OCI-LY1 (cell line): ENCODE measurements around the gene ATF5.

Experiments
- H2AFZ ChIP-seq: fragments of 200-600 bp; sonication (generic), shearing (Covaris generic); 2 replicates; pipeline ENCODE4 v1.6.0; 2014; ENCODE audit warnings: antibody characterized with exemption, mild to moderate bottlenecking, low read length
- H3F3A ChIP-seq: fragments of 200-600 bp; sonication (generic), shearing (Covaris generic); 2 replicates; pipeline ENCODE4 v1.6.0; 2014; ENCODE audit warnings: mild to moderate bottlenecking, antibody characterized with exemption, low read length, moderate library complexity; ENCODE audit not compliant: insufficient read depth
- H3K27ac ChIP-seq: fragments of 200-600 bp; sonication (generic); 2 replicates; pipeline ENCODE4 v1.5.1; 2014; ENCODE audit warnings: low read length, mixed run types, mild to moderate bottlenecking, low read depth; ENCODE audit not compliant: poor library complexity, severe bottlenecking
- H3K27me3 ChIP-seq: fragments of 200-600 bp; sonication (generic); 2 replicates; pipeline ENCODE4 v1.6.0; 2014; ENCODE audit warnings: antibody characterized with exemption, mild to moderate bottlenecking, low read length, moderate library complexity; ENCODE audit not compliant: insufficient read depth
- H3K36me3 ChIP-seq: fragments of 200-600 bp; sonication (generic); 2 replicates; pipeline ENCODE4 v1.6.1; 2014; ENCODE audit warnings: mild to moderate bottlenecking, antibody characterized with exemption, low read length, moderate library complexity, mixed read lengths; ENCODE audit not compliant: insufficient read depth
- H3K4me1 ChIP-seq: fragments of 200-600 bp; sonication (generic); 2 replicates; pipeline ENCODE4 v1.5.1; 2014; ENCODE audit warnings: mild to moderate bottlenecking, low read length, moderate library complexity; ENCODE audit not compliant: insufficient read depth, severe bottlenecking
- H3K4me2 ChIP-seq: fragments of 200-600 bp; sonication (generic), shearing (Covaris generic); 2 replicates; pipeline ENCODE4 v1.6.1; 2014; ENCODE audit warnings: low read length
- H3K4me3 ChIP-seq: fragments of 200-600 bp; sonication (generic); 2 replicates; pipeline ENCODE4 v1.5.1; 2014; ENCODE audit warnings: low read length, low read depth, mild to moderate bottlenecking, mixed read lengths; ENCODE audit not compliant: poor library complexity, severe bottlenecking
- H3K79me2 ChIP-seq: fragments of 200-600 bp; shearing (Covaris generic); 2 replicates; pipeline ENCODE4 v1.6.1; 2016; ENCODE audit warnings: mixed run types, low read length, mixed read lengths; ENCODE audit not compliant: insufficient read depth
- H3K9ac ChIP-seq: fragments of 200-600 bp; sonication (generic), shearing (Covaris generic); 2 replicates; pipeline ENCODE4 v1.6.1; 2014; ENCODE audit warnings: mild to moderate bottlenecking, low read length, mixed read lengths
- H3K9me2 ChIP-seq: fragments of 200-600 bp; sonication (generic), shearing (Covaris generic); 2 replicates; pipeline ENCODE4 v1.6.1; 2014; ENCODE audit warnings: low read depth, mild to moderate bottlenecking, low read length, mixed read lengths
- H3K9me3 ChIP-seq: fragments of 200-600 bp; shearing (Covaris generic); 2 replicates; pipeline ENCODE4 v1.6.1; 2014; ENCODE audit warnings: low read length, mixed read lengths
- H4K20me1 ChIP-seq: fragments of 200-600 bp; sonication (generic), shearing (Covaris generic); 2 replicates; pipeline ENCODE4 v1.6.0; 2016; ENCODE audit warnings: mild to moderate bottlenecking, low read length; ENCODE audit not compliant: insufficient read depth
- EZH2 ChIP-seq: fragments of 200-600 bp; sonication (generic), shearing (Covaris generic); IDR thresholded peaks from 2 replicates; pipeline ENCODE4 v1.8.0; 2017; ENCODE audit warnings: borderline replicate concordance, mixed run types, mild to moderate bottlenecking, antibody characterized with exemption, low read length, moderate library complexity, mixed read lengths
- TF ChIP-seq, protein P1 (sequence below): fragments of 200-600 bp; sonication (generic), shearing (Covaris generic); IDR thresholded peaks from 2 replicates; pipeline ENCODE4 v1.5.1; 2017; ENCODE audit warnings: mild to moderate bottlenecking, antibody characterized with exemption, low read length, moderate library complexity, mixed read lengths

Gene ATF5

DNA sequence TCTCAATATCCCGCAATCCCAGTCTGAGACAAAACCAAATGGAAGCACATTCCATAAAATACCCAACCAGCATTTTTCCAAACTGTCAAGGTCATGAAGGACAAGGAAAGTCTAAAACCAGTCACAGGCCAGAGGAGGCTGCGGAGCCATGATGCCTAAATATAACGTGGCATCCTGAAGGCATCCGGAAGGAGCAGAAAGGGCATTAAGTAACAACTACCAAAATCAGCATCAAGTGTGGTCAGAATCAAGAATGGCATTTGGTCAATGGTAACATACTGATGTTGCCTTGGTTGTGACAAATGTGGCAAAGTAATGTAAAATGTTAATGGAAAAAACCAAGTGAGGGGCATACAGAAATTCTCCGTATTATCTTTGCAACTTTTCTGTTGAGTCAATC lies 3.5 kb upstream of the ATF5 start:
- Histone ChIP-seq H3K4me2 (peak overlapping the region; percentile 61), H3K9me2 (no peaks in the 10 kb centered on the region), H3F3A (0 out of 2 replicates have a peak, but pooled peaks cover 3% of the 10 kb centered on the region), H4K20me1 (no peaks in the 10 kb centered on the region), H3K4me1 (peaks cover 89% of the 10 kb centered on the region), H3K79me2 (peaks cover 34% of the 10 kb centered on the region), H3K27me3 (no peaks in the 10 kb centered on the region), H3K9me3 (no peaks in the 10 kb centered on the region), H3K27ac (peak overlapping the region; percentile 99), H3K9ac (peak overlapping the region; percentile 59), H3K4me3 (peak overlapping the region; percentile 51), H3K36me3 (peaks cover 63% of the 10 kb centered on the region), H2AFZ (no peak overlapping the region)
- no peak for TF ChIP-seq EZH2
- TF ChIP-seq, protein P1, sequence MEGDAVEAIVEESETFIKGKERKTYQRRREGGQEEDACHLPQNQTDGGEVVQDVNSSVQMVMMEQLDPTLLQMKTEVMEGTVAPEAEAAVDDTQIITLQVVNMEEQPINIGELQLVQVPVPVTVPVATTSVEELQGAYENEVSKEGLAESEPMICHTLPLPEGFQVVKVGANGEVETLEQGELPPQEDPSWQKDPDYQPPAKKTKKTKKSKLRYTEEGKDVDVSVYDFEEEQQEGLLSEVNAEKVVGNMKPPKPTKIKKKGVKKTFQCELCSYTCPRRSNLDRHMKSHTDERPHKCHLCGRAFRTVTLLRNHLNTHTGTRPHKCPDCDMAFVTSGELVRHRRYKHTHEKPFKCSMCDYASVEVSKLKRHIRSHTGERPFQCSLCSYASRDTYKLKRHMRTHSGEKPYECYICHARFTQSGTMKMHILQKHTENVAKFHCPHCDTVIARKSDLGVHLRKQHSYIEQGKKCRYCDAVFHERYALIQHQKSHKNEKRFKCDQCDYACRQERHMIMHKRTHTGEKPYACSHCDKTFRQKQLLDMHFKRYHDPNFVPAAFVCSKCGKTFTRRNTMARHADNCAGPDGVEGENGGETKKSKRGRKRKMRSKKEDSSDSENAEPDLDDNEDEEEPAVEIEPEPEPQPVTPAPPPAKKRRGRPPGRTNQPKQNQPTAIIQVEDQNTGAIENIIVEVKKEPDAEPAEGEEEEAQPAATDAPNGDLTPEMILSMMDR, result no peak

DNA sequence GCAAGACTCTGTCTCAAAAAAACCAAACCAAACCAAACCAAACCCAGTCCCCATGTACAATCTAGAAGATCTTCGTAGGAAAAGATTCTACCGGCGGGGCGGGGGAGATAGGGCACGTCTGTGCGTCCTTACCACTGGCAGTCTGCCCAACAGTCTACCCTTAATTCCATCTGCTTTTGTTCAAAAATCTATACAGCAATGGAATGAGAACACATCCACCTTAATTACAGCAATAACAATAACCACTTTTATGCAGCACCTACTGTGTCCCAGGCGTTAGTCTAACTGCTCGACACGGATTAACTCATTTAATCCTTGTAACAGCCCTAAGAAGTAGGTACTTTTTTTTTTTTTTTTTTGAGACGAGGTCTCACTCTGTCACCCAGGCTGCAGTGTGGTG lies 2.5 kb upstream of the ATF5 start:
- Histone ChIP-seq H3K9me2 (no peaks in the 10 kb centered on the region), H2AFZ (no peak overlapping the region), H3K36me3 (peaks cover 69% of the 10 kb centered on the region), H3K4me1 (peaks cover 89% of the 10 kb centered on the region), H3K27ac (peak overlapping the region; percentile 99), H3K79me2 (peaks cover 33% of the 10 kb centered on the region), H3K4me3 (peak overlapping the region; percentile 89), H3K4me2 (peak overlapping the region; percentile 71), H4K20me1 (no peaks in the 10 kb centered on the region), H3K9me3 (no peaks in the 10 kb centered on the region), H3K27me3 (no peaks in the 10 kb centered on the region), H3F3A (0 out of 2 replicates have a peak, but pooled peaks cover 3% of the 10 kb centered on the region), H3K9ac (peak overlapping the region; percentile 98; the same call in 1 of the 2 replicates)
- TF ChIP-seq, protein P1, result no peak
- no peak for TF ChIP-seq EZH2

GRCh38 chr19:49927526-49928264 lies 1.3 kb upstream of the ATF5 start:
- TF ChIP-seq, protein P1, result no peak
- TF ChIP-seq EZH2, result no peak
- no peak overlapping the region for H2AFZ ChIP-seq
- H3K4me3 ChIP-seq, result peak overlapping the region; percentile 89
- H3K79me2 ChIP-seq, result peaks cover 26% of the 10 kb centered on the region
- peak overlapping the region; percentile 71 for H3K4me2 ChIP-seq
- no peaks in the 10 kb centered on the region for H3K9me3 ChIP-seq
- peaks cover 79% of the 10 kb centered on the region for H3K4me1 ChIP-seq
- H3K9ac ChIP-seq, result peak overlapping the region; percentile 98
- peaks cover 69% of the 10 kb centered on the region for H3K36me3 ChIP-seq
- H3K27me3 ChIP-seq, result no peaks in the 10 kb centered on the region
- H4K20me1 ChIP-seq, result no peaks in the 10 kb centered on the region
- H3F3A ChIP-seq, result 0 out of 2 replicates have a peak, but pooled peaks cover 3% of the 10 kb centered on the region
- no peaks in the 10 kb centered on the region for H3K9me2 ChIP-seq
- peak overlapping the region; percentile 99 for H3K27ac ChIP-seq
